ENCODE data around the gene MICAL3.
"Not testable (repeated sequence)": the region's sequence is repeated elsewhere in the genome, so short reads cannot be mapped to it uniquely, and the experiment has no call there.

MICAL3 gene

GRCh38 chr22:18024276-18024939, at the start of gene MICAL3:
TSS of gene MICAL3 (minus strand) at chr22:18024561. CDS start at chr22:17906812, 117,749 bp downstream.
- no peak for FAIRE-seq
- peak; percentile 16 for DNase-seq (ENCODE audit: low spot score)

- FAIRE-seq; DNase-seq (ENCODE audit: low spot score): not testable (repeated sequence)
These were observed 49.6 kb upstream of the MICAL3 start for GRCh38 chr22:18073927-18074326.

- DNase-seq (ENCODE audit: low spot score) (no peak), FAIRE-seq (no peak)
These were observed 49.1 kb upstream of the MICAL3 start for GRCh38 chr22:18073467-18073866.

GRCh38 chr22:18071968-18072310, 47.6 kb upstream of the MICAL3 start:
- no peak for FAIRE-seq

GRCh38 chr22:18071307-18071967, 47.1 kb upstream of the MICAL3 start:
- DNase-seq (ENCODE audit: low spot score); FAIRE-seq: not testable (repeated sequence)

More at GRCh38 chr22:18071968-18072310, 47.6 kb upstream of the MICAL3 start:
- DNase-seq (ENCODE audit: low spot score), result no peak

- FAIRE-seq (no peak), DNase-seq (ENCODE audit: low spot score) (no peak)
These were observed 46.4 kb upstream of the MICAL3 start for GRCh38 chr22:18070556-18071306.

GRCh38 chr22:18070041-18070440, 45.7 kb upstream of the MICAL3 start:
- FAIRE-seq, result no peak

GRCh38 chr22:18069041-18069440, 44.7 kb upstream of the MICAL3 start:
- no peak for FAIRE-seq
- DNase-seq (ENCODE audit: low spot score), result no peak

More at GRCh38 chr22:18070041-18070440, 45.7 kb upstream of the MICAL3 start:
- no peak for DNase-seq (ENCODE audit: low spot score)

GRCh38 chr22:18068381-18068988, 44.1 kb upstream of the MICAL3 start:
- DNase-seq (ENCODE audit: low spot score), result no peak
- FAIRE-seq, result no peak

GRCh38 chr22:18067548-18068341, 43.4 kb upstream of the MICAL3 start:
- FAIRE-seq, result no peak
- no peak for DNase-seq (ENCODE audit: low spot score)

GRCh38 chr22:18067121-18067520, 42.8 kb upstream of the MICAL3 start:
- DNase-seq (ENCODE audit: low spot score) (no peak), FAIRE-seq (no peak)

- FAIRE-seq, result no peak
These were observed 42.0 kb upstream of the MICAL3 start for GRCh38 chr22:18066181-18066859.

GRCh38 chr22:18065256-18065655, 40.9 kb upstream of the MICAL3 start:
- FAIRE-seq, result no peak
- DNase-seq (ENCODE audit: low spot score), result peak; percentile 50

More at GRCh38 chr22:18066181-18066859, 42.0 kb upstream of the MICAL3 start:
- no peak for DNase-seq (ENCODE audit: low spot score)

- DNase-seq (ENCODE audit: low spot score), result no peak
- no peak for FAIRE-seq
These were observed 40.3 kb upstream of the MICAL3 start for GRCh38 chr22:18064636-18065035.

- not testable (repeated sequence) for DNase-seq (ENCODE audit: low spot score); FAIRE-seq
These were observed 39.4 kb upstream of the MICAL3 start for GRCh38 chr22:18063715-18064114.

GRCh38 chr22:18063306-18063705, 38.9 kb upstream of the MICAL3 start:
- FAIRE-seq, result no peak
- no peak for DNase-seq (ENCODE audit: low spot score)

- DNase-seq (ENCODE audit: low spot score), result no peak
- no peak for FAIRE-seq
These were observed 38.1 kb upstream of the MICAL3 start for GRCh38 chr22:18062421-18062820.

GRCh38 chr22:18060646-18061620, 36.6 kb upstream of the MICAL3 start:
- FAIRE-seq (peak; percentile 98), DNase-seq (ENCODE audit: low spot score) (peak; percentile 96)

GRCh38 chr22:18059991-18060390, 35.6 kb upstream of the MICAL3 start:
- DNase-seq (ENCODE audit: low spot score) (no peak), FAIRE-seq (no peak)

Data from RCC 7860 (cell line).